Activated CD4-positive, alpha-beta T cell treated with anti-CD3 and anti-CD28 coated beads, Interleukin-2, amount 10 ng/mL, durations not matched to agents 7 days and 5 days (primary cell): ENCODE data around the gene DENND5B. TPM values are rescaled to one million over a fixed set of nuclear protein-coding genes. Genes with fewer than 3 reads are reported as not detected.

Experiments
- CTCF ChIA-PET: fragments of 350-600 bp; sonication (Branson Sonifier 250); formaldehyde crosslinking; loops from one replicate; lab custom pipeline; 2021; ENCODE audit warnings: antibody characterized with exemption; lab: Charles Lee
- POLR2A ChIA-PET: fragments of 350-600 bp; sonication (Branson Sonifier 250); formaldehyde crosslinking; loops from one replicate; lab custom pipeline; 2021; ENCODE audit warnings: antibody characterized with exemption; lab: Charles Lee
- DNase-seq: peaks from one replicate; pipeline ENCODE4 v3.0.0-alpha.2; 2020
- H3K27ac Mint-ChIP-seq: one replicate; pipeline ENCODE4 v1.8.0; 2021; ENCODE audit warnings: mild to moderate bottlenecking, moderate library complexity, mixed read lengths
- H3K27me3 Mint-ChIP-seq: one replicate; pipeline ENCODE4 v1.8.0; 2021; ENCODE audit warnings: mixed read lengths
- H3K36me3 Mint-ChIP-seq: one replicate; pipeline ENCODE4 v1.8.0; 2021; ENCODE audit warnings: low read depth, mixed read lengths
- H3K4me1 Mint-ChIP-seq: one replicate; pipeline ENCODE4 v1.8.0; 2021; ENCODE audit warnings: mixed read lengths
- H3K4me3 Mint-ChIP-seq: one replicate; pipeline ENCODE4 v1.8.0; 2021; ENCODE audit warnings: mild to moderate bottlenecking, moderate library complexity, mixed read lengths
- H3K9me3 Mint-ChIP-seq: one replicate; pipeline ENCODE4 v1.8.0; 2021; ENCODE audit warnings: mixed read lengths
- total RNA-seq, 2 experiments: library from RNA; stranded (reverse); gene quantifications; one replicate each; pipeline ENCODE4 v1.2.3, GENCODE V29; 2021

DENND5B gene
- total RNA-seq, 2 experiments from 2014 or later = 0.15 to 0.20 TPM

DNA sequence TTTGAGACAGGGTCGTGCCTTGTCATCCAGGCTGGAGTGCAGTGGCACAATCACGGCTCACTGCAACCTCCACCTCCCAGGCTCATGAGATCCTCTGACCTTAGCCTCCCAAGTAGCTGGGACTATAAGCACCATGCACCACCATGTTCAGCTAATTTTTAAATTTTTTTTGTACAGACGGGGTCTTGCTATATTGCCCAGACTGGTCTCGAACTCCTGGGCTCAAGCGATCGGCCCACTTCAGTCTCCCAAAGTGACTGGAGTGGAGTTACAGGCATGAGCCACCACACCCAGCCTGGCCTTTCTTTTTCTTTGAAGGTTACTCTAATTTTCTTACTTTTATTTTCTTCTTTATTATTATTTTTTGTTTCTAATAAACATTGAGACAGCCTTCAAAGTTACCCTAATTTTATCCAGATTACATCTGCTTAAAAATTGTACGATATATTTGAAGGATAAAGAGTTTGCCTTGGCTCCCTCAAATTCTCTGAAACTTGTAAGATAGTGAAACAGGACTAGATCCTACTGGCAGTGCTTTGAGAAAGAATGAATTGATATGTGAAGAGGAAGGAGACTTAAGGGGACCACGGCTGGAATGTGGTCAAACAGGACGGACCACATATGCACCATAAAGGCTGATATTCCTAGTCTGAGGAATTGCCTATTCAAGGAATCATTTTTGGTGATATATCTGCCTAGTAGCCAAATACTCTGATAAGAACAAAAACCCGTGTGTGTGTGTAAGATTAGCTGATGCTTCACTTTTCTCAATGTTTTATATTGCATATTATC lies 250.9 kb downstream of the DENND5B start:
- CTCF ChIA-PET = no interaction called here
- no peaks in the 10 kb centered on the region for H3K9me3 Mint-ChIP-seq
- POLR2A ChIA-PET = no interaction called here
- no peak overlapping the region for H3K27ac Mint-ChIP-seq
- H3K36me3 Mint-ChIP-seq = no peaks in the 10 kb centered on the region
- no peaks in the 10 kb centered on the region for H3K27me3 Mint-ChIP-seq
- peaks cover 3% of the 10 kb centered on the region for H3K4me1 Mint-ChIP-seq
- DNase-seq = no peak
- H3K4me3 Mint-ChIP-seq = no peak overlapping the region

DNA sequence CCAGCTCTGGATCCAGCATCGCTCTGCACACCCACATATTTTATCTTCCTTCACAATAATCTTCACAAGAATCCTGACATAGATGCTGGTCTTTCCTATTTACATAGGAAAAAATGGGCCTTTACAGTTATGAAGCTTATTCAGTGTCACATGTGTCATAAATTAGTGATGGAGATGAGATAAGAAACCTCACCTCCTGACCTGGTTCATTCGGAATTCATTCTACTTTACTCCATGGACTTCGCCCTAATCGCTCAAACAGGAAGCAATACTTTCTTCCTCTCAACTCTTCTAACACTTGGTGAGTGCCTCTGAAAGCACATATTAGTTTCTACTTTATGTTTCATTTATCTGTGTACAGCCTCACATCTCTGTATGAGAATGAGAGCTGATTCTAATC lies 253.0 kb downstream of the DENND5B start:
- DNase-seq = no peak
- H3K27me3 Mint-ChIP-seq = peaks cover 2% of the 10 kb centered on the region
- ChIA-PET POLR2A (interaction anchor here (0.7 kb wide), 1 partner anchor 146 kb away, joined by 3 read pairs; no protein-coding TSS in a partner anchor), CTCF (interaction anchor here (0.6 to 1.9 kb wide), 3 partner anchors 9 to 37 kb away, joined by 3 to 4 read pairs (median 4); partner anchors contain the start of gene SINHCAF)
- no peak overlapping the region for H3K4me3 Mint-ChIP-seq
- H3K9me3 Mint-ChIP-seq = no peaks in the 10 kb centered on the region
- H3K4me1 Mint-ChIP-seq = peaks cover 3% of the 10 kb centered on the region
- no peak overlapping the region for H3K27ac Mint-ChIP-seq
- no peaks in the 10 kb centered on the region for H3K36me3 Mint-ChIP-seq

Other genes with a start within 250 kb of the DENND5B start
- 1 to 10 TPM in 1 of 2 experiments, under 1 TPM in 1; 0.57 to 1.2 TPM for gene ETFBKMT, start 68.6 kb upstream of the DENND5B start, total RNA-seq
- gene AMN1, start 137.9 kb upstream of the DENND5B start, total RNA-seq = 1 to 10 TPM; 6.1 to 6.6 TPM